Measurements from ENCODE around the gene ZNF532.

DNA sequence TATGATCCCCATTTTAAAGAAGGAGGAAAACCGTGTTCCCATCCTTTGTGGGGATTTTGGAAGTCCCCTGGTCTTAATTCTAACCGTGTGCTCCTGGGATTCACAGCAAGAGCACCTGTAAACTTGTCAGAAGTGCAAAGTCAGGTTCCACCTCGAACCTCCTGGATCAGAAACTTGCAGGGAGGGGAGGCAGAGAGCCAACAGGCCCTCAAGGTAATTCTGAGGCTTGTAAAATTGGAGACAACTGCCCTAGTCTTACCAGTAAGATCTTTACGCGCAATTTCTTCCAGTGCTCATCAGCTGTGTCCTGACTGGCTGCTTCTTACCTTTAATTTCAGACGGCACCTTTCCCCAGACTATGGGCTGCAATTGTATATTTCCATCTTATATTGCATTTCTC is 161.7 kb downstream of the ZNF532 start:
- TF ChIP-seq, protein P1, sequence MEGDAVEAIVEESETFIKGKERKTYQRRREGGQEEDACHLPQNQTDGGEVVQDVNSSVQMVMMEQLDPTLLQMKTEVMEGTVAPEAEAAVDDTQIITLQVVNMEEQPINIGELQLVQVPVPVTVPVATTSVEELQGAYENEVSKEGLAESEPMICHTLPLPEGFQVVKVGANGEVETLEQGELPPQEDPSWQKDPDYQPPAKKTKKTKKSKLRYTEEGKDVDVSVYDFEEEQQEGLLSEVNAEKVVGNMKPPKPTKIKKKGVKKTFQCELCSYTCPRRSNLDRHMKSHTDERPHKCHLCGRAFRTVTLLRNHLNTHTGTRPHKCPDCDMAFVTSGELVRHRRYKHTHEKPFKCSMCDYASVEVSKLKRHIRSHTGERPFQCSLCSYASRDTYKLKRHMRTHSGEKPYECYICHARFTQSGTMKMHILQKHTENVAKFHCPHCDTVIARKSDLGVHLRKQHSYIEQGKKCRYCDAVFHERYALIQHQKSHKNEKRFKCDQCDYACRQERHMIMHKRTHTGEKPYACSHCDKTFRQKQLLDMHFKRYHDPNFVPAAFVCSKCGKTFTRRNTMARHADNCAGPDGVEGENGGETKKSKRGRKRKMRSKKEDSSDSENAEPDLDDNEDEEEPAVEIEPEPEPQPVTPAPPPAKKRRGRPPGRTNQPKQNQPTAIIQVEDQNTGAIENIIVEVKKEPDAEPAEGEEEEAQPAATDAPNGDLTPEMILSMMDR (IDR thresholded peaks at IDR 0.05; ENCODE audit: insufficient read depth, low read length), result no peak
- no peak for TF ChIP-seq POLR2AphosphoS5 (IDR thresholded peaks at IDR 0.05; ENCODE audit: low read depth)
- no peak for TF ChIP-seq REST (IDR thresholded peaks at IDR 0.05; ENCODE audit: insufficient replicate concordance, low read depth)
- no peak for TF ChIP-seq GABPA (IDR thresholded peaks at IDR 0.05; ENCODE audit: low read depth)

Data from HL-60 (cell line).